ENCODE results near the gene FAM25G.

Gene FAM25G

GRCh38 chr10:47451998-47452494 is 39.5 kb downstream of the FAM25G start:
- no peak overlapping the region for H3K4me3 ChIP-seq (ENCODE audit: low read depth, low read length)
- DNase-seq (ENCODE audit: low read depth): no peak
- no peak for TF ChIP-seq CTCF (IDR thresholded peaks at IDR 0.05; ENCODE audit: insufficient read depth, low read depth, low read length, missing control alignments)

- H3K4me3 ChIP-seq (ENCODE audit: low read depth, low read length): no peak overlapping the region
- TF ChIP-seq CTCF (IDR thresholded peaks at IDR 0.05; ENCODE audit: insufficient read depth, low read depth, low read length, missing control alignments): no peak
- no peak for DNase-seq (ENCODE audit: low read depth)
Observed at GRCh38 chr10:47451273-47451997, 40.1 kb downstream of the FAM25G start.

- no peak for TF ChIP-seq CTCF (IDR thresholded peaks at IDR 0.05; ENCODE audit: insufficient read depth, low read depth, low read length, missing control alignments)
- H3K4me3 ChIP-seq (ENCODE audit: low read depth, low read length): no peak overlapping the region
- DNase-seq (ENCODE audit: low read depth): no peak
Observed at GRCh38 chr10:47450442-47450841, 41.1 kb downstream of the FAM25G start.

- TF ChIP-seq CTCF (IDR thresholded peaks at IDR 0.05; ENCODE audit: insufficient read depth, low read depth, low read length, missing control alignments): no peak
- DNase-seq (ENCODE audit: low read depth): no peak
- H3K4me3 ChIP-seq (ENCODE audit: low read depth, low read length): no peak overlapping the region
Observed at GRCh38 chr10:47449979-47450378, 41.5 kb downstream of the FAM25G start.

- TF ChIP-seq CTCF (IDR thresholded peaks at IDR 0.05; ENCODE audit: insufficient read depth, low read depth, low read length, missing control alignments): no peak
- H3K4me3 ChIP-seq (ENCODE audit: low read depth, low read length): no peak overlapping the region
- DNase-seq (ENCODE audit: low read depth): no peak
Observed at GRCh38 chr10:47449102-47449978, 42.2 kb downstream of the FAM25G start.

GRCh38 chr10:47447705-47448104 is 43.8 kb downstream of the FAM25G start:
- no peak for TF ChIP-seq CTCF (IDR thresholded peaks at IDR 0.05; ENCODE audit: insufficient read depth, low read depth, low read length, missing control alignments)
- H3K4me3 ChIP-seq (ENCODE audit: low read depth, low read length): no peak overlapping the region
- DNase-seq (ENCODE audit: low read depth): no peak

Data from GM12865 (cell line).